Testis (tissue), 2 donors: Measurements from ENCODE around the gene ERCC8.

Experiments used
- CTCF ChIP-seq, 3 experiments: fragments of 450-650 bp in 2 of 3; fragments of 200-600 bp in 1 of 3; sonication (generic) in 1 of 3; IDR thresholded peaks; one replicate each; pipeline ENCODE4 v1.5.1; 2016 to 2019; ENCODE audit warnings: antibody characterized with exemption in 3 of 3, mild to moderate bottlenecking in 2 of 3, moderate library complexity in 1 of 3
- POLR2A ChIP-seq: fragments of 450-650 bp; IDR thresholded peaks from one replicate; pipeline ENCODE4 v1.6.1; 2017; ENCODE audit warnings: antibody characterized with exemption, mild to moderate bottlenecking, moderate library complexity

- no peak for TF ChIP-seq POLR2A
- no peak for TF ChIP-seq CTCF (IDR thresholded peaks at IDR 0.05)
Measured at GRCh38 chr5:60833520-60833919, 111.3 kb downstream of the ERCC8 start.
